GM20431 (cell line): ENCODE data around the gene ZP1.
"Not testable (repeated sequence)": the region's sequence is repeated elsewhere in the genome, so short reads cannot be mapped to it uniquely, and the experiment has no call there.

Experiments
- in situ Hi-C: fragments of 300-500 bp; cut with MseI, MboI; formaldehyde crosslinking; loops from one replicate; pipeline ENCODE4 v1.15.0; 2020; ENCODE audit warnings: low sequenced_read_pairs; ENCODE audit not compliant: unreplicated experiment

The ZP1 gene

GRCh38 chr11:60902625-60903024, 35.3 kb downstream of the ZP1 start:
- in situ Hi-C loops: no loop called here

- in situ Hi-C loops: no loop called here
Measured at GRCh38 chr11:60905047-60905446, 37.7 kb downstream of the ZP1 start.

GRCh38 chr11:60905551-60906113, 38.3 kb downstream of the ZP1 start:
- in situ Hi-C loops: no loop called here

- in situ Hi-C loops: no loop called here
Measured at GRCh38 chr11:60906132-60906972, 39.0 kb downstream of the ZP1 start, which contains the start of gene PRPF19. Gene PRPF19, minus strand, starts transcription at chr11:60906585. Its CDS starts 203 bp downstream, at chr11:60906382.

GRCh38 chr11:60908803-60909202, 41.5 kb downstream of the ZP1 start:
- in situ Hi-C loops: no loop called here

GRCh38 chr11:60909680-60910280, 42.4 kb downstream of the ZP1 start:
- in situ Hi-C loops: not testable (repeated sequence)

- in situ Hi-C loops: no loop called here
Measured at GRCh38 chr11:60910281-60910687, 42.9 kb downstream of the ZP1 start.

- in situ Hi-C loops: no loop called here
Measured at GRCh38 chr11:60910711-60911380, 43.5 kb downstream of the ZP1 start.

GRCh38 chr11:60912223-60912850, 45.0 kb downstream of the ZP1 start:
- in situ Hi-C loops: no loop called here

GRCh38 chr11:60912851-60913528, 45.6 kb downstream of the ZP1 start:
- in situ Hi-C loops: no loop called here

- in situ Hi-C loops: no loop called here
Measured at GRCh38 chr11:60913793-60914632, 46.7 kb downstream of the ZP1 start, which contains the start of gene TMEM109. Gene TMEM109, plus strand, starts transcription at chr11:60914158. Its CDS starts 5,536 bp downstream, at chr11:60919694.

GRCh38 chr11:60914633-60915247, 47.4 kb downstream of the ZP1 start:
- in situ Hi-C loops: no loop called here

- in situ Hi-C loops: no loop called here
Measured at GRCh38 chr11:60915248-60915914, 48.0 kb downstream of the ZP1 start.

- in situ Hi-C loops: no loop called here
Measured at GRCh38 chr11:60916669-60917206, 49.4 kb downstream of the ZP1 start.

- in situ Hi-C loops: no loop called here
Measured at GRCh38 chr11:60917267-60917666, 49.9 kb downstream of the ZP1 start.

GRCh38 chr11:60918251-60918938, 51.1 kb downstream of the ZP1 start:
- in situ Hi-C loops: no loop called here

- in situ Hi-C loops: no loop called here
Measured at GRCh38 chr11:60918939-60919265, 51.6 kb downstream of the ZP1 start.
